ENCODE data around the gene GNPTAB. TPM values are rescaled to one million over a fixed set of nuclear protein-coding genes. Genes with fewer than 3 reads are reported as not detected.

The GNPTAB gene
- total and polyA plus RNA-seq, 2 of the 8 experiments (the other 6 are each of a cell fraction or from before 2014, with no cell fraction given), result 21.5 to 51.3 TPM

DNA sequence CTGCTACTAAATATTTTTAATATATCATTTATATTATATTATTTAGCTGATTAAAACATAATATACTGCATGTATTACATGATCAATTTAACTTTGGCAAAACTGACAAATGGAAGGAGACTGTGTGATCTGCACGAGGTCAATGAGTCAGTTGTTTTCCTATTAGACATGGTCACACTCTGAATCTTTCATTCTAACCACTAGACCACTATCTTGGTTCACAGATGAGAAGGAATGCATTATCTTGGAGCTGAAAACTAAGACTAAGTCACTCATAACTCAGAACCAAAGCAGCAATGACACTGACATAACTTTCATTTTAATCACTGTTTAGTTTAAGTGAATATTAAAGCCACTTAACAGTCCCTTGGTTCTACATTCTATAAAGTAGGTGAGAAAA lies 37.4 kb downstream of the GNPTAB start:
- Histone ChIP-seq H4K8ac (ENCODE audit: extremely low read depth, insufficient read depth, low read length) (no peak overlapping the region), H3K9ac (replicated peaks in 1 of 4; ENCODE audit: extremely low read depth in 1 of 4, low read depth in 3 of 4, low read length in 3 of 4) (no peak overlapping the region), H3K79me1 (ENCODE audit: low read depth, low read length) (peaks cover 2% of the 10 kb centered on the region; the same call in 1 of the 2 replicates), H3K14ac (ENCODE audit: insufficient read length) (no peak overlapping the region), H2BK12ac (ENCODE audit: low read depth, low read length) (no peak overlapping the region), H3K27ac (ENCODE audit: low read depth, low read length) (no peak overlapping the region), H2AFZ (ENCODE audit: low read length) (no peak overlapping the region), H3K4me1 (replicated peaks in 1 of 4; ENCODE audit: control insufficient read depth in 3 of 4, insufficient read depth in 4 of 4, low read length in 3 of 4) (no peaks in the 10 kb centered on the region), H4K5ac (ENCODE audit: insufficient read length, low read depth, low read length) (no peak overlapping the region), H3K4ac (replicated peaks; ENCODE audit: insufficient read length, low read depth, low read length) (no peak overlapping the region), H4K20me1 (replicated peaks in 1 of 2; ENCODE audit: control insufficient read depth in 1 of 2, insufficient read depth in 2 of 2, low read length in 2 of 2) (peaks cover 0 to 2% of the 10 kb centered on the region in 2 experiments), H2BK20ac (ENCODE audit: low read length) (no peak overlapping the region), H3K18ac (ENCODE audit: extremely low read depth, low read length) (no peak overlapping the region), H2BK15ac (ENCODE audit: low read length) (no peak overlapping the region), H3K4me2 (ENCODE audit: insufficient read depth in 1 of 2, low read depth in 2 of 2, low read length in 2 of 2) (no peak overlapping the region), H2BK5ac (ENCODE audit: low read depth, low read length) (no peak overlapping the region), H2BK120ac (replicated peaks; ENCODE audit: low read depth, low read length) (no peak overlapping the region), H3K56ac (replicated peaks; ENCODE audit: insufficient read length, low read depth, low read length) (no peak overlapping the region), H3K23ac (ENCODE audit: insufficient read length) (no peak overlapping the region), H3K4me3 (ENCODE audit: extremely low read depth in 1 of 4, insufficient read depth in 2 of 4, low read depth in 3 of 4, low read length in 4 of 4) (no peak overlapping the region), H3K23me2 (ENCODE audit: low read depth, low read length) (no peaks in the 10 kb centered on the region), H3K9me3 (ENCODE audit: insufficient read depth in 2 of 2, low read depth in 1 of 2, low read length in 1 of 2) (no peaks in the 10 kb centered on the region), H3K79me2 (ENCODE audit: control insufficient read depth in 1 of 2, insufficient read depth in 2 of 2, low read length in 2 of 2) (0 out of 4 replicates have a peak, but pooled peaks cover 0 to 6% of the 10 kb centered on the region in 2 experiments), H3K27me3 (replicated peaks in 1 of 4; ENCODE audit: control insufficient read depth in 3 of 4, extremely low read depth in 1 of 4, insufficient read depth in 3 of 4, low read length in 3 of 4) (no peaks in the 10 kb centered on the region), H2AK5ac (ENCODE audit: low read depth, low read length) (no peak overlapping the region), H3K36me3 (ENCODE audit: control insufficient read depth in 2 of 4, insufficient read depth in 4 of 4, low read length in 3 of 4) (peaks cover 0 to 30% (median 7%) of the 10 kb centered on the region in 4 experiments; a peak in 5 of 8 replicates), H4K91ac (replicated peaks; ENCODE audit: insufficient read length, low read length) (no peak overlapping the region)
- ChIA-PET POLR2A (ENCODE audit: partially characterized antibody) (interaction anchor here (0.6 kb wide), 2 partner anchors 47 to 254 kb away, joined by 3 read pairs; no protein-coding TSS in a partner anchor), CTCF (ENCODE audit: partially characterized antibody) (interaction anchor here (0.7 to 3.4 kb wide), 12 partner anchors 9 to 47 kb away, joined by 3 to 22 read pairs (median 6); partner anchors contain the start of gene GNPTAB)
- WGBS, 2 experiments (ENCODE audit: extremely low coverage in 1 of 2, insufficient coverage in 1 of 2, insufficient read length in 1 of 2, insufficient replicate concordance in 2 of 2, low coverage in 1 of 2, low lambda C conversion rate in 2 of 2, missing lambda C conversion rate in 1 of 2), result 93% methylated on average over 1 of the region's 1 CpG; no CpG with 5 or more reads in 1 of the 2 experiments
- no peak for TF ChIP-seq EP300 (IDR thresholded peaks at IDR 0.05; ENCODE audit: borderline replicate concordance in 1 of 2, low read depth in 2 of 2, low read length in 2 of 2)
- no peak for TF ChIP-seq JUN (IDR thresholded peaks at IDR 0.05; ENCODE audit: low read depth, low read length)
- FAIRE-seq, result no peak
- no peak for DNase-seq (ENCODE audit: low read depth in 1 of 2, low spot score in 2 of 2)
